Right cardiac atrium (tissue), 5 donors: ENCODE measurements around the gene BUD13. TPM values are rescaled to one million over a fixed set of nuclear protein-coding genes. Genes with fewer than 3 reads are reported as not detected.
A peak's percentile ranks its signal among the peaks of the same experiment; 100 is the strongest.
"Not testable (repeated sequence)": the region's sequence is repeated elsewhere in the genome, so short reads cannot be mapped to it uniquely, and the experiment has no call there.

ENCODE experiments used
- ATAC-seq, 2 donors: fragments of 200-7000 bp; cut with Tn5 transposase; one replicate each; pipeline versions ENCODE4 v1.8.0 to v1.9.1; 2020; ENCODE audit warnings: moderate library complexity in 2 of 2, mild to moderate bottlenecking in 1 of 2
- DNase-seq, 3 donors: peaks; one replicate each; pipeline ENCODE4 v3.0.0-alpha.2; 2020
- H3K27ac ChIP-seq: one replicate; pipeline ENCODE4 v1.5.1; 2013; ENCODE audit warnings: mild to moderate bottlenecking, low read length, control low read depth, moderate library complexity
- H3K27me3 ChIP-seq: one replicate; pipeline ENCODE4 v1.6.1; 2013; ENCODE audit not compliant: control insufficient read depth, insufficient read depth
- H3K4me1 ChIP-seq: one replicate; pipeline ENCODE4 v1.6.1; 2013; ENCODE audit warnings: low read length; ENCODE audit not compliant: control insufficient read depth, insufficient read depth
- H3K4me3 ChIP-seq: one replicate; pipeline ENCODE4 v1.5.1; 2013; ENCODE audit warnings: low read length, control low read depth
- H3K9me3 ChIP-seq: one replicate; pipeline ENCODE4 v1.6.1; 2013; ENCODE audit warnings: low read length; ENCODE audit not compliant: control insufficient read depth
- WGBS: extraction: QIAGEN DNeasy Blood & Tissue Kit; methylation state at CpG from one replicate; pipeline ENCODE4 v1.1.7; 2013; 5-methylcytosine and 5-hydroxymethylcytosine counted together
- intact Hi-C, 4 donors: fragments of 100-400 bp; cut with DNase I; formaldehyde crosslinking; loops; one replicate each; pipeline versions ENCODE4 v1.11.0 to v1.14.0; 2022 to 2023
- polyA plus RNA-seq: library from polyadenylated mRNA; stranded (reverse); fragments of 200-250 nt; gene quantifications from one replicate; pipeline ENCODE4 v1.2.3, GENCODE V29; 2013
- total RNA-seq, 4 donors: library from RNA; stranded (reverse); fragmentation: NEBNext Ultra II Directional; extraction: Animal tissue kit (Norgen Biotek cat#: 25700); gene quantifications; one replicate each; pipeline ENCODE4 v1.2.1, GENCODE V29; 2021
- donor health status: healthy with polysubstance abuse.
- donor health status: DM: no; HTN: yes; CAD: no.
- donor health status: DM: no; HTN: no; CAD: no.
- donor health status: DM: no; HTN: yes; CAD: no; lungs with severe emphysema.
- donor health status: DM: yes; HTN: yes; CAD: no.

Gene BUD13
- total and polyA plus RNA-seq, 5 donors: 5.7 to 9.0 (median 8.0) TPM

GRCh38 chr11:116808262-116809175, 35.7 kb upstream of the BUD13 start:
- Histone ChIP-seq H3K27ac (no peak overlapping the region), H3K27me3 (no peaks in the 10 kb centered on the region), H3K4me1 (no peaks in the 10 kb centered on the region), H3K9me3 (no peaks in the 10 kb centered on the region), H3K4me3 (no peak overlapping the region)
- intact Hi-C loops: no loop called here
- no peak for DNase-seq
- ATAC-seq: peak in 1 of 2 donors; percentile 24
- 84% methylated on average over 14 of the region's 14 CpGs for WGBS

GRCh38 chr11:116807601-116808261, 34.9 kb upstream of the BUD13 start:
- no peaks in the 10 kb centered on the region for H3K4me1 ChIP-seq
- H3K4me3 ChIP-seq: no peak overlapping the region
- intact Hi-C loops: no loop called here
- ATAC-seq (no peak), DNase-seq (no peak)
- no peaks in the 10 kb centered on the region for H3K27me3 ChIP-seq
- 89% methylated on average over 6 of the region's 6 CpGs for WGBS
- H3K27ac ChIP-seq: no peak overlapping the region
- H3K9me3 ChIP-seq: no peaks in the 10 kb centered on the region

GRCh38 chr11:116804001-116804400, 31.2 kb upstream of the BUD13 start:
- H3K4me3 ChIP-seq: no peak overlapping the region
- intact Hi-C loops: no loop called here
- no peak overlapping the region for H3K27ac ChIP-seq
- H3K27me3 ChIP-seq: no peaks in the 10 kb centered on the region
- no peaks in the 10 kb centered on the region for H3K9me3 ChIP-seq
- no peaks in the 10 kb centered on the region for H3K4me1 ChIP-seq
- 59% methylated on average over 3 of the region's 3 CpGs for WGBS
- DNase-seq: no peak
- no peak for ATAC-seq

- H3K27ac ChIP-seq, intact Hi-C loops, H3K4me3 ChIP-seq, H3K27me3 ChIP-seq, DNase-seq, ATAC-seq, H3K9me3 ChIP-seq, H3K4me1 ChIP-seq: not testable (repeated sequence)
Measured at GRCh38 chr11:116801662-116802061, 28.9 kb upstream of the BUD13 start.

GRCh38 chr11:116800610-116801009, 27.8 kb upstream of the BUD13 start:
- H3K27me3 ChIP-seq: peaks cover 2% of the 10 kb centered on the region
- no peak overlapping the region for H3K27ac ChIP-seq
- no peak overlapping the region for H3K4me3 ChIP-seq
- H3K4me1 ChIP-seq: no peaks in the 10 kb centered on the region
- no peaks in the 10 kb centered on the region for H3K9me3 ChIP-seq
- no peak for DNase-seq
- intact Hi-C loops: no loop called here
- 94% methylated on average over 2 of the region's 2 CpGs for WGBS
- no peak for ATAC-seq

GRCh38 chr11:116798368-116798767, 25.6 kb upstream of the BUD13 start:
- ATAC-seq: no peak
- Histone ChIP-seq H3K4me1 (no peaks in the 10 kb centered on the region), H3K4me3 (no peak overlapping the region), H3K9me3 (no peaks in the 10 kb centered on the region), H3K27ac (no peak overlapping the region), H3K27me3 (peaks cover 2% of the 10 kb centered on the region)
- WGBS: 78% methylated on average over 5 of the region's 5 CpGs
- DNase-seq: no peak
- intact Hi-C loops: loop anchor here in 3 of 4 donors (5.0 to 10.0 kb wide), 2 partner anchors 309 to 426 kb away; no protein-coding TSS in a partner anchor

GRCh38 chr11:116797816-116798215, 25.0 kb upstream of the BUD13 start:
- intact Hi-C loops: loop anchor here in 3 of 4 donors (5.0 to 10.0 kb wide), 2 partner anchors 309 to 427 kb away; no protein-coding TSS in a partner anchor
- no peak for DNase-seq

GRCh38 chr11:116796548-116796947, 23.8 kb upstream of the BUD13 start:
- Histone ChIP-seq H3K4me1 (no peaks in the 10 kb centered on the region), H3K27me3 (peaks cover 2% of the 10 kb centered on the region), H3K4me3 (no peak overlapping the region), H3K27ac (no peak overlapping the region), H3K9me3 (no peaks in the 10 kb centered on the region)
- intact Hi-C loops: loop anchor here in 3 of 4 donors (5.0 to 10.0 kb wide), 2 partner anchors 311 to 428 kb away; no protein-coding TSS in a partner anchor
- 93% methylated on average over 1 of the region's 1 CpG for WGBS
- DNase-seq: no peak
- no peak for ATAC-seq

More at GRCh38 chr11:116797816-116798215, 25.0 kb upstream of the BUD13 start:
- Histone ChIP-seq H3K9me3 (no peaks in the 10 kb centered on the region), H3K27ac (no peak overlapping the region), H3K4me3 (no peak overlapping the region), H3K27me3 (peaks cover 2% of the 10 kb centered on the region), H3K4me1 (no peaks in the 10 kb centered on the region)
- ATAC-seq: peak in 1 of 2 donors; percentile 32
- 56% methylated on average over 5 of the region's 5 CpGs for WGBS

GRCh38 chr11:116794851-116795250, 22.1 kb upstream of the BUD13 start:
- DNase-seq: no peak
- Histone ChIP-seq H3K9me3 (no peaks in the 10 kb centered on the region), H3K27me3 (peaks cover 2% of the 10 kb centered on the region), H3K27ac (no peak overlapping the region), H3K4me3 (no peak overlapping the region), H3K4me1 (no peaks in the 10 kb centered on the region)
- no peak for ATAC-seq
- WGBS: 79% methylated on average over 2 of the region's 2 CpGs
- intact Hi-C loops: loop anchor here (5.0 to 10.0 kb wide), 3 partner anchors 42 to 430 kb away; partner anchors contain the start of gene APOA1 (in 3 of the 4)

GRCh38 chr11:116793772-116794097, 20.9 kb upstream of the BUD13 start:
- ATAC-seq: no peak
- intact Hi-C loops: loop anchor here (5.0 to 10.0 kb wide), 3 partner anchors 44 to 431 kb away; partner anchors contain the start of gene APOA1 (in 3 of the 4)

More at GRCh38 chr11:116793772-116794097, 20.9 kb upstream of the BUD13 start:
- H3K27me3 ChIP-seq: peaks cover 2% of the 10 kb centered on the region
- 94% methylated on average over 1 of the region's 1 CpG for WGBS
- no peak overlapping the region for H3K4me3 ChIP-seq
- H3K9me3 ChIP-seq: no peaks in the 10 kb centered on the region
- no peaks in the 10 kb centered on the region for H3K4me1 ChIP-seq
- DNase-seq: no peak
- H3K27ac ChIP-seq: no peak overlapping the region
